KOPT-K1 (cell line): ENCODE results near the gene ADM2.
"Not testable (repeated sequence)": the region's sequence is repeated elsewhere in the genome, so short reads cannot be mapped to it uniquely, and the experiment has no call there.

Experiments
- H3K27ac ChIP-seq: fragments of 200-600 bp; sonication (generic); 2 replicates; pipeline ENCODE4 v1.5.1; 2016; ENCODE audit warnings: antibody characterized with exemption, mild to moderate bottlenecking, low read depth, low read length; ENCODE audit not compliant: poor library complexity, severe bottlenecking
- H3K36me3 ChIP-seq: fragments of 200-600 bp; sonication (generic); 2 replicates; pipeline ENCODE4 v1.5.1; 2017; ENCODE audit warnings: antibody characterized with exemption, mild to moderate bottlenecking, low read length, moderate library complexity; ENCODE audit not compliant: insufficient read depth
- H3K9me3 ChIP-seq: fragments of 200-600 bp; sonication (generic); 2 replicates; pipeline ENCODE4 v1.5.1; 2017; ENCODE audit warnings: antibody characterized with exemption, low read length, mild to moderate bottlenecking; ENCODE audit not compliant: insufficient read depth, poor library complexity, severe bottlenecking

Gene ADM2

DNA sequence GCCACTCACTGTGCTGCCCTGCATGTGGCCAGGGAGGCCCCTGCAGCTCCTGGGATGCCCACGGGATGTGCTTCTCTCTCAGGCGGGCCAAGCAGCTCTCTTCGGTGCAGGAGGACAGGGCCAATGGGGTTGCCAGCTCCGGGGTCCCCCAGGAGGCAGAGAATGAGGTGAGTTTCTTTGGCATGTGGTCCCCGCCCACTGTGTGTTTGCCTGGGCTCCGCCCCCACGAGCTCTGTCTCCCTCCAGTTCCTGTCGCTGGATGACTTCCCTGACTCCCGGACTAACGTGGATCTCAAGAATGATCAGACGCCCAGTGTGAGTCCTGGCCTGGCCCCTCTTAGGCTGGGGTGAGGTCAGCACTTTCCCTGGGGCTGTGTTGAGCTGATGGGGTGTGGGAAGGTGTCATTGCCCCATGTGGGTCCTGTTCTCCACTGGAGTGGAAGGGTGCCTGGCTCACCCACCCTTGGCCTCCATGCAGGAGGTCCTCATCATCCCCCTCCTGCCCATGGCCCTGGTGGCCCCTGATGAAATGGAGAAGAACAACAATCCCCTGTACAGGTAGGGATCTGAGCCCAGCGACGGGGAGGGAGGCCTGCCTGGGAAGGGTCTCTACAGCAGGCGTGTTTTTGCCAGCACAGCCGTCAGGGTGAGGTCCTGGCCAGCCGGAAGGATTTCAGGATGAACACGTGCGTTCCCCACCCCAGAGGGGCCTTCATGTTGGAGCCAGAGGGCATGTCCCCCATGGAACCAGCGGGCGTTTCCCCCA is 36.3 kb downstream of the ADM2 start:
- no peaks in the 10 kb centered on the region for H3K9me3 ChIP-seq
- H3K27ac ChIP-seq = no peak overlapping the region
- H3K36me3 ChIP-seq = peaks cover 94% of the 10 kb centered on the region

DNA sequence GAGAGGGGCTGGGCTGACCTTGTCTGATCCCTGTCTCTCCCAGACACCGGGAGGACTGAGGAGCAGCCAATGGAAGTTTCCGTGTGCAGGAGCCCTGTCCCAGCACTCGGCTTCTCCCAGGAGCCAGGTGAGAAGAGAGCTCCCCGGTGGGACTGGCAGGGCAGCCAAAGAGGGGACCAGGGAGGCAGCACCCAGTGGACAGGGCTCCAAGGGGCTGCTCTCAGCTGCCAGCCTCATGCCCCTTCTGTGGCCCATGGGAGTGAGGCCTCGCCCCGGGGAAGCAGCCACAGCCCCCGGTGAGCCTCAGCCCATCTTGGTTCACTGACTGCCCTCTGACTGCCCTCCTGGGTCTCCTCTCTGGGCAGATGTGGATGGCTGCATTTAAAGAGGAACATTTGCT is 37.3 kb downstream of the ADM2 start:
- no peaks in the 10 kb centered on the region for H3K9me3 ChIP-seq
- H3K27ac ChIP-seq = no peak overlapping the region
- H3K36me3 ChIP-seq = peaks cover 94% of the 10 kb centered on the region

DNA sequence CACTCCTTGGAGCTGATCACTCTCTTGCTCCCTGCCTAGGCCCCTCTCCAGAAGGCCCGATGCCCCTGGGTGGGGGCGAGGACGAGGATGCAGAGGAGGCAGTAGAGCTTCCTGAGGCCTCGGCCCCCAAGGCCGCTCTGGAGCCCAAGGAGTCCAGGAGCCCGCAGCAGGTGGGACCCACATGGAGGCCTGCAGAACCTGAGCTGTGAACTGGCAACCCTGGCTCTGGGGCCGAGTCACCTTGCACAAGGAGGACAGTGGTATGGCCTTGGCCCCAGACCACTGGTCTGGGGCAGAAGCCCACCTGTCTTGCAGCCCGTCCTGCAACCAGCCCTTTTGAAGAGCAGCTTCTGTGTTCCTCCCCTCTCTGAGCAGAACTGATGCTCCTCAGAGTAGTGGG is 37.8 kb downstream of the ADM2 start:
- Histone ChIP-seq H3K36me3 (peaks cover 94% of the 10 kb centered on the region), H3K27ac (no peak overlapping the region), H3K9me3 (no peaks in the 10 kb centered on the region)

DNA sequence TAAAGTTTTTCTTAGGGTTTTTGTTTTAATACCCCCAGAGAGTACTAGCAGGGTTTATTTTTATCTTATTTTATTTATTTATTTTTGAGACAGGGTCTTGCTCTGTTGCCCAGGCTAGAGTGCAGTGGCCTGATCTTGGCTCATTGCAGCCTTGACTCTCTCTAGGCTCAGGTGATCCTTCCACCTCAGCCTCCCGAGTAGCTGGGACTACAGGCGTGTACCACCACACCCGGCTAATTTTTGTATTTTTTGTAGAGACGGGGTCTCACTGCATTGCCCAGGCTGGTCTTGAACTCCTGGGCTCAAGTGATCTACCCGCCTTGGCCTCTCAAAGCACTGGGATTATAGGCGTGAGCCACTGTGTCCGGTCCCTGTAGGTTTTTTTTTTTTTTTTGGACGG is 38.8 kb downstream of the ADM2 start:
- H3K9me3 ChIP-seq, H3K27ac ChIP-seq: not testable (repeated sequence)
- peaks cover 89% of the 10 kb centered on the region for H3K36me3 ChIP-seq

DNA sequence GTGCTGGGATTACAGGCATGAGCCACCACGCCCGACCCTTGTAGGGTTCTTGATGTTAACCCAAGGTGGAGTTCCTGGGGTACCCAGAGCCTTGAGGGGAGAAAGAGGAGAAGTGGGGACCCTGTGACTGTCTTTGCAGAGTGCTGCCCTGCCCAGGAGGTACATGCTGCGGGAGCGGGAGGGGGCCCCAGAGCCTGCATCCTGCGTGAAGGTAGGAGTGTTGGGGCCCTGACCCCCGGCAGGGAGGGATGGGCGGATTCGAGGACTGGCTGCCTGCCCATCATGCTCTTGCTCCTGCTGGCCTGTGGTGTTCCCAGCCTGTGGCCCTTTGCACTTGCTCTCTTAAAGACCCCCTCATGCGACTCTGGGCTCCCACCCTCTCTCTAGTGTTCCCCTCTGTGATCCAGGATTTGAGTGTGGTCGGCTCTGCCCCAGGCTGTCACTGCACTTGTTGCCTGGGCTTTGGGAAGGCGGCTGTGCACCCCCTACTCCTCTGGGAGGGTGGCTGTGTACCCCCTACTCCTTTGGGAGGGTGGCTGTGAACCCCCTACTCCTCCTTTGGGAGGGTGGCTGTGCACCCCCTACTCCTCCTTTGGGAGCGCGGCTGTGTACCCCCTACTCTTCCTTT is 39.6 kb downstream of the ADM2 start:
- Histone ChIP-seq H3K9me3 (no peaks in the 10 kb centered on the region), H3K36me3 (peaks cover 85% of the 10 kb centered on the region), H3K27ac (no peak overlapping the region)

DNA sequence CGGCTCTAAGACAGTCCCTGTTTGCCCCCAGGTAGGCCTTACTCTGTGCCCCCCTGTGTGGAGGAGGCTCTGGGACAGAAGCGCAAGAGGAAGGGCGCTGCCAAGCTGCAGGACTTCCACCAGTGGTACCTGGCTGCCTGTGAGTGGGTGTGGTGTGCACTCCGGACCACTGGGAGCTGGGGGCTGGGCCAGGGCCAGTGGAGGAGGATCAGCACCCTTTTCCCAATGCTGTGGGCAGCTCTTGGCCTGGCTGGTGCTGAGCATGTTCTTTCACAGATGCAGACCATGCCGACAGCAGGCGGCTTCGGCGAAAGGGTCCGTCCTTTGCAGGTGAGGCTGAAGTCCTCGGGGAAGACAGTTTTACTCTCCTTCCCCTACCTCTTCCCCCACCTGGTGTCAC is 40.4 kb downstream of the ADM2 start:
- no peak overlapping the region for H3K27ac ChIP-seq
- peaks cover 77% of the 10 kb centered on the region for H3K36me3 ChIP-seq
- H3K9me3 ChIP-seq = no peaks in the 10 kb centered on the region

DNA sequence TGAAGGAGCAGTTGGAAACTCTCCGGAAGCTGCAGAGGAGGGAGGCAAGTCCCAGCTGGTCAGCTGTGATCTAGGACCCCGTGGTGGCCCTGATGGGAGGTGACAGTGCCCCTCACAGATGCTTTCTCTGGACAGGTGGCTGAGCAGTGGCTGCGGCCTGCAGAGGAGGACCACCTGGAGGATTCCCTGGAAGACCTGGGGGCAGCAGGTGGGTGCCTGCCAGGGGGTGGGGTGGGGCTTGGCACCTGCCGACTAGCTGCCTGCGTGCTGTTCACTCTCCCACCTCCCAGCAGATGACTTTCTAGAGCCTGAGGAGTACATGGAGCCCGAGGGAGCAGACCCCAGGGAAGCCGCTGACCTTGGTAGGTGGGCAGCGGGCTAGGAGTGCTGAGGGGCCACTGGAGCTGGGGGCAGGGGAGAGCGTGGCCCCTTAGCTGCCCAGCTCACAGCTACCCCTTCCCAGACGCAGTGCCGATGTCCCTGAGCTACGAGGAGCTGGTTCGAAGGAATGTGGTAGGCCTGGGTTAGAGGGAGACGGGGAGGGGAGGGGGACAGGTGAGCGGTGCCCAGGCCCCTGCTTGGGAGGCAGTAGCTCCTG is 41.0 kb downstream of the ADM2 start:
- Histone ChIP-seq H3K9me3 (no peaks in the 10 kb centered on the region), H3K27ac (no peak overlapping the region), H3K36me3 (peaks cover 71% of the 10 kb centered on the region)

DNA sequence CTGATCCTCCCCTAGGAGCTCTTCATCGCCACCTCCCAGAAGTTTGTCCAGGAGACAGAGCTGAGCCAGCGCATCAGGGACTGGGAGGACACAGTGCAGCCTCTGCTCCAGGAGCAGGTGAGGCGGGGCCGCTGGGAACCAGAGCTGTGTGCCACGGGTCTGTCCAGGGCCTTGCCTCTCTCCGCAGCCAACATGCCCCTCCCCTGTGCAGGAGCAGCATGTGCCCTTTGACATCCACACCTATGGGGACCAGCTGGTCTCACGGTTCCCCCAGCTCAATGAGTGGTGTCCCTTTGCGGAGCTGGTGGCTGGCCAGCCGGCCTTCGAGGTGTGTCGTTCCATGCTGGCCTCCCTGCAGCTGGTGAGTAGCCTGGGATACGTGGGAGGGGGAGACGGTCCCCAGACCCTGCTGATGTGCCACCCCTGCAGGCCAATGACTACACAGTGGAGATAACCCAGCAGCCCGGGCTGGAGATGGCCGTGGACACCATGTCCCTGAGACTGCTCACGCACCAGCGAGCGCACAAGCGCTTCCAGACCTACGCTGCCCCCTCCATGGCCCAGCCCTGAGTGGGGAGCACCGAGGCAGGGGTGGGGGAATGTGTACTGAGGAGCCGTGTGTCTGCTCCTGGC is 41.6 kb downstream of the ADM2 start:
- Histone ChIP-seq H3K9me3 (no peaks in the 10 kb centered on the region), H3K27ac (no peak overlapping the region), H3K36me3 (peaks cover 65% of the 10 kb centered on the region)

DNA sequence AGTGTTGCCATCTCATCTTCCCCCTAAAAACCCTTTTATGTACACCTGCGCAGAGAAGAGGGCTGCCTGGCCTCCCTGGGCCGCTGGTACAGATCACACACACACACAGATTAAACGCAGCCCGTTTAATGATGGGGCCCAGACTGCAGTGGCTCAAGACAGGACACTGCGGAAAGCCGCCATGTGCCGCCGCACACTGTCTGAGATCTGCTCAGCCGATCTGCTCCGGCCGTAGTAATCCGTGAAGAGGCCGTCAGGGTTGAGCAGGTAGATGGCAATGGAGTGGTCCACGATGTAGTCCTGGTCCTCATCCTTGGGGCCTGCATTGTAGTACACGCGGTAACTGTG is 42.1 kb downstream of the ADM2 start:
- H3K9me3 ChIP-seq = no peaks in the 10 kb centered on the region
- H3K27ac ChIP-seq = no peak overlapping the region
- H3K36me3 ChIP-seq = peaks cover 60% of the 10 kb centered on the region

DNA sequence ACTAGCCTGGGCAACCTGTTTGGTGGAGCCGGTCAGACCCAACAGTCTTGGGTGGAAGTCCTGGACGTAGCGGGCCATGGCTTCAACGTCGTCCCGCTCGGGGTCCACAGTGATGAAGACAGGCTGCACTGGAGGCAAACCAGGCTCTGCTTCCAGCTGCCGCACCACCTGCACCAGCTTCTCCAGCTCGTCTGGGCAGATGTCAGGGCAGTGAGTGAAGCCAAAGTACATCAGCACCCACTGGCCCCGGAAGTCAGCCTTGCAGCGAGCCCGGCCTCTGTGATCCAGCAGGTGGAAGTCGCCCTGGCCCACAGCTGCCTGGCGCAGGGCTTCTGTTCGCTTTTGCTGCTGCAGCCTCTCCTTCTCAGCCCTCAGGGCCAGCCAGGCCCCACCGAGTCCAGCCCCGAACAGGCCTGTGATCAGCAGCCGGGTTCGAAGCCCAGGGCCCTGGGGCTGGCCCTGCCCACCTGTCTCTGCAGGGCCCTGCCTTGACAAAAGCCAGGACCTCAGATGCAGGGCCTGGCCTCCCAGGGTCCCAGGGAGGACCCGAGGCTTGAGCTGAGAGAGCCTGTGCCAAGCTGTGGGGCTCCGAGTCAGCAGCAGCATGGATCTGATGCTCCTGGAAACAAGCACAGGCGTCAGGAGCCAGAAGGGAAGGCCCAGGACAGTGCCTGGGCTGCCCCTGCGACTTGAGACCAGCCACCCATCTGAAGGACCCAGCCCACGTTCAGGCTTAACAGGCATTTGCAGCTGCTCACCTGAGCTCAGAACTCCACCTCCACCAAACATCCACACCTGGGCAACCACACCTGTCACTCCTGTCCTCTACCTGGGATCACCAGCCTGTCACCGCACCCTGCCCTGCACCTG is 42.7 kb downstream of the ADM2 start:
- Histone ChIP-seq H3K27ac (peak overlapping the region; percentile 93), H3K36me3 (peaks cover 54% of the 10 kb centered on the region), H3K9me3 (no peaks in the 10 kb centered on the region)

DNA sequence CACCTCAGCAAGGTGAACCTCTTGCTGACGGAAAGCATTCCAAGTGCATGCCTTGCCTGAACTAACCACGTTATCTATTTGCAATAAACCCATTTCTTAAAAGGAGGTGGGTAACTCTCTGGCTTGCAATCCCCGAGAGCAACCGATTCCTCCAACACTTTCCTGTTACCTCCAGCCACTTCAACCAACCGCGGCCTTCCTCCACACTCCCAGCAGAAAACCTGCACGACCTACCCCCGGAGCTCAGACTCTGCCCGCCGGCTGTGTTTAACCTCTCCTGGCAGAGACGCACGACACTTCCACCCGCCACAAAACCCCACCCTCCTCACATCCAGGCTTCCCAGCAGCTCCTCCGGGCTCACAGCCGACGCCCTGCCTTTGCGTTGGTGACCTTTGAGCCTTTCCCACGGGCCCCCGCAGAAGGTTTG is 43.3 kb downstream of the ADM2 start:
- Histone ChIP-seq H3K36me3 (peaks cover 47% of the 10 kb centered on the region), H3K9me3 (no peaks in the 10 kb centered on the region), H3K27ac (peak overlapping the region; percentile 93)

DNA sequence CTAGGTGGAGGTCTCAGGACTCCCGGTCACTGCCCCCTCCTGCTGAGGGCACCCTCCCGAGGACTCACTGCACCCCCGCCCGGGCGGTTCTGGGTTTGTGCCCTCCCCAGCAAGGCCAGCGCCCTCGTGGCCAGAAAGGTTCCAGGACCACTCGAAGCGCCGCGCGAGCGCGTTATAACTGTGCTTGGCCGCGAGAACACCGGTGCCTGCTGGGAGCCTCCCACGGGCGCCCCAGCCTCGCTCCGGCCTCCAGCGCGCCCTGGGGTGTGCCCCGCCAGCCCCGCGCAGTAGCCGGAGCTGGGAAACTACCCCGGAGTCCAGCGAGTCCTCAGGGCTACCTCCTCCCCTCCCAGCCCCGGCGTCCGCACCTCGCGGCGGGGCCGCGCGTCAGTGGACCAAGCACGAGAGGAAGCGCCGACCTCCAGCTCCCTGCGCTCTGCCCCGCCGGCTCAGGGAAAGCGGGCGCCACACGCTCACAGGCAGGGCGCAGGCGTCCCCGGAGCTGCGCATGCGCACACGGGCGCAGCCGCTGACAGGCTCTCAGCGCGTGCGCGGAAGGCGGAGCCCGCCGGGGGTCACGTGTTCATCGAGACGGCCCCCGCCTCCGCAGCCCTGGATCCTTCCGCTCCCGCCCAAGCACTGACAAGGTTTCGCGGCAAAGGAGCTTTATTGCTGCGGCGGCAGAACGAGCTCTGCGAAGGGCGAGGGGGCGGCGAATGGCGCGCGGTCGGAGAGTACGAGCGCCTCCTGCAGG is 43.9 kb downstream of the ADM2 start, which contains the start of gene SCO2:
Gene SCO2, minus strand, starts transcription at position 495 of the 754 bp plus-strand sequence. CDS start 1,187 bp downstream, outside the sequence.
- Histone ChIP-seq H3K9me3 (no peaks in the 10 kb centered on the region), H3K36me3 (peaks cover 44% of the 10 kb centered on the region), H3K27ac (peak within 1 kb of the TSS; percentile 93)

DNA sequence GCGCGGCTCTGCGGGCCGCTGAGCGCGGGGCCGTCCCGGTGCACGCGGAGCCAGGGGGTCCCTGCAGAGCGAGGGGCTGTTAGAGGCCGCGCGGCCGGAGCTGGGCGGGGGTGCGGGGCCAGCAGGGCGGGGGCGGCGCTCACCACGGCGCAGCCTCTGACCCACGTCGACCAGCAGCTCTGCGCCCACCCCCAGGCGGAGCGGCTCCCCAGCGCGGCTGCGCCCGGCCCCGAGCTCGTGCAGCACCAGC is 44.4 kb downstream of the ADM2 start:
- H3K9me3 ChIP-seq = peaks cover 3% of the 10 kb centered on the region
- H3K36me3 ChIP-seq = peaks cover 39% of the 10 kb centered on the region
- peak overlapping the region; percentile 93 for H3K27ac ChIP-seq

DNA sequence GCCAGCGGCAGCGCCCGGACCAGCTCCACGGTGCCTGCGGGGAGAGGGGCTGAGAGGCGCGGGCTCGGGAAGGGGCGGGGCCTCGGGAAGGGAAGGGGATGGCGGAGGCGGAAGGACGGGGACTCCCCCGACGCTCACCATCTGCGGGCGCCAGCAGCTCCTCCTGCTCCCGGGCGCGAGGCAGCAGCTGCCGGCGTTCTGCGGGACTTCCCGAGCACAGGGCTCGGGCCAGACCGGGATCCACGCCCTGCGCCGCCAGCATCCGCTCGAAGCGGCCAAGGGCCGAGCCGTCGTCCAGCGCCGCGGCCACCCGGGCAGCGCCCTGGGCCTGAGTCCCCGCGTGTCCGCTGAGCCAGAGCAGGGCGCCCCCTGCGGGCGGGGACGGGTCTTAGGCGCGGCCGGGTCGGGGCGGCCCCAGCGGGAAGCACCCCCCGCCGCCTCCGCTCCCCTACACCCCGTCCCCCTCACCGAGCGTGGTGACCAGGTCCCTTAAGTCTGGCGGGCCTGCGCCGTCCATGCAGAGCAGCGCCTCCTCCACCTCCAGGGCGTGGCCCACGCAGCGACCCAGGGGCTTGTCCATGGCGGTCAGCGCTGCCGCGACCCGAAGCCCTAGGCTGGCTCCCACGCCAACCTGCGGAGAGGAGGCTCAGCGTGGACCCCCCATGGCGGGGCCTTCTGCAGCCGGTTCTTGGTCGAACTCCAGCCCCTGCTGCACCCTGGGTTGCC is 44.9 kb downstream of the ADM2 start:
- Histone ChIP-seq H3K27ac (peak overlapping the region; percentile 93), H3K36me3 (peaks cover 34% of the 10 kb centered on the region), H3K9me3 (peaks cover 8% of the 10 kb centered on the region)
